Pons (tissue), 1 donor: ENCODE measurements around the gene USP3.
A peak's percentile ranks its signal among the peaks of the same experiment; 100 is the strongest.
"Not testable (repeated sequence)": the region's sequence is repeated elsewhere in the genome, so short reads cannot be mapped to it uniquely, and the experiment has no call there.

Experiments used
- DNase-seq: peaks from one replicate; pipeline ENCODE4 v3.0.0-alpha.2; 2016; ENCODE audit warnings: low spot score

USP3 gene

GRCh38 chr15:63610209-63610841, 105.9 kb downstream of the USP3 start:
- peak; percentile 92 for DNase-seq

- peak; percentile 60 for DNase-seq
Observed at GRCh38 chr15:63611177-63611576, 106.8 kb downstream of the USP3 start.

GRCh38 chr15:63612300-63612699, 107.9 kb downstream of the USP3 start:
- DNase-seq, result no peak

GRCh38 chr15:63615935-63616334, 111.5 kb downstream of the USP3 start:
- no peak for DNase-seq

- DNase-seq, result not testable (repeated sequence)
Observed at GRCh38 chr15:63617147-63617546, 112.8 kb downstream of the USP3 start.

GRCh38 chr15:63617627-63618026, 113.2 kb downstream of the USP3 start:
- not testable (repeated sequence) for DNase-seq

- not testable (repeated sequence) for DNase-seq
Observed at GRCh38 chr15:63620760-63621159, 116.4 kb downstream of the USP3 start.

- no peak for DNase-seq
Observed at GRCh38 chr15:63623232-63623969, 119.0 kb downstream of the USP3 start.

GRCh38 chr15:63626955-63627354, 122.6 kb downstream of the USP3 start:
- DNase-seq, result no peak

- DNase-seq, result peak; percentile 91
Observed at GRCh38 chr15:63628123-63628822, 123.9 kb downstream of the USP3 start.

GRCh38 chr15:63630036-63630751, 125.8 kb downstream of the USP3 start:
- no peak for DNase-seq

- DNase-seq, result no peak
Observed at GRCh38 chr15:63633312-63633711, 128.9 kb downstream of the USP3 start.

- no peak for DNase-seq
Observed at GRCh38 chr15:63634154-63634553, 129.8 kb downstream of the USP3 start.

GRCh38 chr15:63636518-63637061, 132.2 kb downstream of the USP3 start:
- DNase-seq, result no peak

GRCh38 chr15:63638839-63639238, 134.4 kb downstream of the USP3 start:
- DNase-seq, result no peak

- no peak for DNase-seq
Observed at GRCh38 chr15:63640146-63640545, 135.8 kb downstream of the USP3 start.
